ENCODE results near the gene DCP2.

DNA sequence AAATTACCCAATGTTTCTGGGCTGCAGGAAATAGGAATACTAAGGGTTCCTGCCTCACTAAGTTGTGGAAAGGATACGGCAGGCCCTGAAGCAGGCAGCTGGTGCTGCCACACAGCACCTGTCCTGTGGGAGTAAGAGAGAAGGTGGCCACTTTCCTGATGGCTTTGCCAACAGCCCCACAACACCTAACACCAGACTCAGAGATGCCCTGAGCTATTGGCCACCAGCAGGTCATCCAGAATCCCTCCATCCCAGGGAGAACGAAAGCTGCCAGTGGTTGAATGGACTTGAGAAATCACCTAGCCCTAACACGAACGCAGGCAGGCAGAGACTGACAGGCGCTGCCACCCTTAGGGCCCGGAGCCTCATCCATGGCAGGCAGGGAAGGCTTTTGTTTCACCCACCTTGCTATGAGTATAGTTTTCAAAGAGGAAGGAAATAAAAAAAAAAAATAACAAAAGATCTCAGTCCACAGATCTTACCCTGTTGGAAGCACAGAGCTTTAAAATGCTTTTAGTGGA, 82.2 kb downstream of the DCP2 start:
- TF ChIP-seq POLR2AphosphoS5 (IDR thresholded peaks at IDR 0.05; ENCODE audit: insufficient read depth in 1 of 2, low read depth in 1 of 2) (no peak), CTCF (IDR thresholded peaks at IDR 0.05) (no peak), POLR2A (IDR thresholded peaks at IDR 0.05) (no peak)

Measured in vagina (tissue), 2 donors.